Nephron (organoid): ENCODE measurements around the gene EML1.
A peak's percentile ranks its signal among the peaks of the same experiment; 100 is the strongest.

Experiments used
- H3K27ac Mint-ChIP-seq, 3 experiments: 2 replicates each; pipeline ENCODE4 v1.8.0; 2020; ENCODE audit warnings: mixed read lengths in 3 of 3, mild to moderate bottlenecking in 2 of 3, moderate library complexity in 1 of 3
- H3K27me3 Mint-ChIP-seq: 2 replicates; pipeline ENCODE4 v1.8.0; 2021; ENCODE audit warnings: low read depth, mild to moderate bottlenecking, moderate library complexity, mixed read lengths
- H3K36me3 Mint-ChIP-seq: 2 replicates; pipeline ENCODE4 v1.8.0; 2020; ENCODE audit warnings: low read depth, mixed read lengths
- H3K4me1 Mint-ChIP-seq: 2 replicates; pipeline ENCODE4 v1.8.0; 2020; ENCODE audit warnings: mixed read lengths
- H3K4me3 Mint-ChIP-seq, 3 experiments: 2 replicates each; pipeline ENCODE4 v1.8.0; 2020; ENCODE audit warnings: mild to moderate bottlenecking in 3 of 3, mixed read lengths in 3 of 3, moderate library complexity in 2 of 3
- H3K9me3 Mint-ChIP-seq: 2 replicates; pipeline ENCODE4 v1.8.0; 2020; ENCODE audit warnings: mixed read lengths
- TF ChIP-seq, protein P1 (sequence below), 3 experiments: fragments of 200-600 bp; sonication (generic); IDR thresholded peaks; one replicate each; pipeline ENCODE4 v1.5.0; 2021; ENCODE audit warnings: antibody characterized with exemption in 3 of 3; ENCODE audit not compliant: unreplicated experiment in 3 of 3

EML1 gene

DNA sequence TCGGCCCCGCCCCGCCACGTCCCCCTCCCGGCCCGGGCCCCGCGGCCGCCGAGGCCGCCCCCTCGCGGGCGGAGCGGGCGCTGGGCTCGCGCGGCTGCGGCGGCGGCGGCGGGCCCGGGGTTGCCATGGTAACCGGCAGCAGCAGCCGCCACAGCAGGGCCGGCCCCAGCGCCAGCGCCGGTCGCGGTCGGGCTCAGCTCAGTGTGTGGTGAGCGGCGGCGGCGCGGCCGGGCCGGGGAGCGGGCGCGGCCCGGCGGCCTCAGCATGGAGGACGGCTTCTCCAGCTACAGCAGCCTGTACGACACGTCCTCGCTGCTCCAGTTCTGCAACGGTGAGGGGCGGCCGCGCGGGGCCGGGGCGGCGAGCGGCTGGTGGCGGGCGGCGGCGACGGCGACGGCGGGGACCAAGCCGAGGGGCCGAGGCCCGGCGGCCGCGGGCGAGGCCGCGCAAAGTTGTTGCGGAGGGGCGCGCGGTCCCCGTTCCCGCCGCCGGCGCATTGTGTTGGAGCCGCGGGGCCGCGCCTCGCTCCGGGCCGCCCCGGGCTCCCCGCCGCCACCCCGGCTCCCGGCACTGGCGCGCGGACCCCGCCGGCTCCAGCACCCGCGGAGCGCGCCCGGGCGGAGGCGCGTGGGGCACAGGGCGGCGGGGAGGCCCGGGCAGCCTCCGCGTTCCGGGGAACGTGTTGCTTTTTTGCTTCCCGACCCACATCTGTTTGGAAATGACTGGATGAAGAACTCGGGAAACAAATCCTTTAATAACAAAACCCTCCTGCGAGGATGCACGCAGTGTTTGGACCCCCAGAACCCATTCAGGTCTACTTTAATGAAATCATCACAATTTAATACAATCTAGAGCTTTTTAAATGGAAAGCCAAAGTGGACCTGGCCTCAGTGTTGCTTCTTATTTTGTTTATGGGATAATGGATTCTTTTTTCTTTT is at the start of gene EML1:
EML1 (plus strand) TSS at position 201 of the 938 bp plus-strand sequence; CDS start at position 265, 64 bp downstream.
- Mint-ChIP-seq H3K4me3 (peak within 1 kb of the TSS; percentile 80 to 89 (median 89)), H3K9me3 (no peaks in the 10 kb centered on the region), H3K27me3 (peaks cover 8% of the 10 kb centered on the region), H3K36me3 (peaks cover 6% of the 10 kb centered on the region), H3K27ac (peak within 1 kb of the TSS; percentile 82 to 88 (median 87)), H3K4me1 (peaks cover 44% of the 10 kb centered on the region)
- TF ChIP-seq, protein P1, sequence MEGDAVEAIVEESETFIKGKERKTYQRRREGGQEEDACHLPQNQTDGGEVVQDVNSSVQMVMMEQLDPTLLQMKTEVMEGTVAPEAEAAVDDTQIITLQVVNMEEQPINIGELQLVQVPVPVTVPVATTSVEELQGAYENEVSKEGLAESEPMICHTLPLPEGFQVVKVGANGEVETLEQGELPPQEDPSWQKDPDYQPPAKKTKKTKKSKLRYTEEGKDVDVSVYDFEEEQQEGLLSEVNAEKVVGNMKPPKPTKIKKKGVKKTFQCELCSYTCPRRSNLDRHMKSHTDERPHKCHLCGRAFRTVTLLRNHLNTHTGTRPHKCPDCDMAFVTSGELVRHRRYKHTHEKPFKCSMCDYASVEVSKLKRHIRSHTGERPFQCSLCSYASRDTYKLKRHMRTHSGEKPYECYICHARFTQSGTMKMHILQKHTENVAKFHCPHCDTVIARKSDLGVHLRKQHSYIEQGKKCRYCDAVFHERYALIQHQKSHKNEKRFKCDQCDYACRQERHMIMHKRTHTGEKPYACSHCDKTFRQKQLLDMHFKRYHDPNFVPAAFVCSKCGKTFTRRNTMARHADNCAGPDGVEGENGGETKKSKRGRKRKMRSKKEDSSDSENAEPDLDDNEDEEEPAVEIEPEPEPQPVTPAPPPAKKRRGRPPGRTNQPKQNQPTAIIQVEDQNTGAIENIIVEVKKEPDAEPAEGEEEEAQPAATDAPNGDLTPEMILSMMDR (IDR thresholded peaks at IDR 0.05; ENCODE audit: unreplicated experiment in 3 of 3), result no peak

DNA sequence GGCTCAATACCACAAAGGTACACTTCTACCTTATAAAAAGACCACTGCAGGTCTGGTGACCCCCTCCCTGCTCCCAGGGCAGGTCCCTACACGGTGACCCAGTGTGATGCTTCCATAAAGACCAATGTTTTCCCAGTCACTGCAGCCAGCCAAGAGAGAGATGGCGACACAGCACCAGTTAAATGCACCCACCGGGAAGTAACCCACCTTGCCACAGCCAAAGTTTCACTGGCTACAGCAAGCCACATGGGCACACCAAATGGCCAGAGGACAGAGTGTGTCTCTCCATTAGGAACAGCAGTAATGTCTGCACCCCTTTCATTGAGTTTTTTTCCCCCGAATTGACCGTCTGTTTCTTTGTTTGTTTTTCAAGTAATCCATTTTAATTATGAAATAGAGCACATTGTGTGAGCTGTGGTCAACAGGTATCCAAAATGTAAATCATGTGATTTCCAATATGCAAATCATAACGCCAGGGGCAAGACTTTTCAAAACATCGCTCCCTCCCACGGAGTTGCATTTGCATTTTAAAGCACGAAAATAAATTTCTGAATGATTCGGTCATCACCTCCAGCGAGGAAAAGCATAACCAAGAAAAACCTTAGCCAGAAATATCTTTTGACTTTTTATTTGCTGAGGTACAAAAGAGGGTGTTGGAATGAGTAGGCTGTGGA is 48.9 kb upstream of the EML1 start:
- Mint-ChIP-seq H3K27ac (peak overlapping the region in 2 of 3 experiments; percentile 46 to 49), H3K27me3 (peaks cover 36% of the 10 kb centered on the region), H3K9me3 (no peaks in the 10 kb centered on the region), H3K4me3 (no peak overlapping the region), H3K36me3 (no peaks in the 10 kb centered on the region), H3K4me1 (peaks cover 63% of the 10 kb centered on the region)
- TF ChIP-seq, protein P1 (IDR thresholded peaks at IDR 0.05; ENCODE audit: unreplicated experiment in 3 of 3), result peak in 1 of 3 experiments; percentile 9

DNA sequence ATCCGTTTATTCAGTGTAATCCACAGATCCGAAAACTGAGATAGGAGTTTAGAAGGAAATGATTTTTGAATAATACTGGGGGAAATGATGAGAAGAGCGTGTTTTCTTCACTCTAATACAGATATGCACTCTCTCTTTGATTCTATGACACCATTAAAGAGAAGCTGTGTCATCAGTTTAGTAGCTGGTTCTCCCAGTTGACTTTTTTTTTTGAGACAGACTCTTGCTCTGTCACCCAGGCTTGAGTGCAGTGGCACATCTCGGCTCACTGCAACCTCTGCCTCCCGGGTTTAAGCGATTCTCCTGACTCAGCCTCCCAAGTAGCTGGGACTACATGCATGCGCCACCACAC is 48.4 kb upstream of the EML1 start:
- Mint-ChIP-seq H3K4me3 (no peak overlapping the region), H3K36me3 (no peaks in the 10 kb centered on the region), H3K27ac (peak overlapping the region in 2 of 3 experiments; percentile 46 to 49), H3K9me3 (no peaks in the 10 kb centered on the region), H3K27me3 (peaks cover 38% of the 10 kb centered on the region), H3K4me1 (peaks cover 63% of the 10 kb centered on the region)
- TF ChIP-seq, protein P1 (IDR thresholded peaks at IDR 0.05; ENCODE audit: unreplicated experiment in 3 of 3), result no peak

GRCh38 chr14:99745307-99745951 is 47.8 kb upstream of the EML1 start:
- peaks cover 63% of the 10 kb centered on the region for H3K4me1 Mint-ChIP-seq
- peak overlapping the region in 2 of 3 experiments; percentile 46 to 85 for H3K27ac Mint-ChIP-seq
- no peak overlapping the region for H3K4me3 Mint-ChIP-seq
- TF ChIP-seq, protein P1 (IDR thresholded peaks at IDR 0.05; ENCODE audit: unreplicated experiment in 3 of 3), result no peak
- peaks cover 39% of the 10 kb centered on the region for H3K27me3 Mint-ChIP-seq
- H3K36me3 Mint-ChIP-seq, result no peaks in the 10 kb centered on the region
- no peaks in the 10 kb centered on the region for H3K9me3 Mint-ChIP-seq

GRCh38 chr14:99747167-99747566 is 46.0 kb upstream of the EML1 start:
- Mint-ChIP-seq H3K27me3 (peaks cover 41% of the 10 kb centered on the region), H3K9me3 (no peaks in the 10 kb centered on the region), H3K4me1 (peaks cover 64% of the 10 kb centered on the region), H3K27ac (peak overlapping the region in 2 of 3 experiments; percentile 43 to 45), H3K4me3 (no peak overlapping the region), H3K36me3 (no peaks in the 10 kb centered on the region)
- TF ChIP-seq, protein P1 (IDR thresholded peaks at IDR 0.05; ENCODE audit: unreplicated experiment in 3 of 3), result no peak
